Trophoblast cell (in vitro differentiated cells and primary cell): ENCODE results near the gene ZNF625.
"Not testable (repeated sequence)": the region's sequence is repeated elsewhere in the genome, so short reads cannot be mapped to it uniquely, and the experiment has no call there.

Experiments used
- DNase-seq, 2 donors: peaks; one replicate each; pipeline ENCODE4 v3.0.0-alpha.2; 2016
- H2AFZ ChIP-seq: 2 replicates; pipeline ENCODE4 v1.6.1; 2013; ENCODE audit warnings: low read length, moderate library complexity, mild to moderate bottlenecking; ENCODE audit not compliant: insufficient read depth, poor library complexity
- H2AK5ac ChIP-seq: 2 replicates; pipeline ENCODE4 v1.6.1; 2013; ENCODE audit warnings: mild to moderate bottlenecking, low read length
- H2BK120ac ChIP-seq: 2 replicates; pipeline ENCODE4 v1.6.1; 2013; ENCODE audit warnings: low read length, mild to moderate bottlenecking, moderate library complexity; ENCODE audit not compliant: insufficient read depth, poor library complexity
- H2BK12ac ChIP-seq: 2 replicates; pipeline ENCODE4 v1.6.1; 2013; ENCODE audit warnings: mild to moderate bottlenecking, low read length, moderate library complexity
- H2BK5ac ChIP-seq: 2 replicates; pipeline ENCODE4 v1.6.1; 2013; ENCODE audit warnings: low read length, low read depth, moderate library complexity, mild to moderate bottlenecking; ENCODE audit not compliant: poor library complexity
- H3K14ac ChIP-seq: 2 replicates; pipeline ENCODE4 v1.6.1; 2013; ENCODE audit warnings: mild to moderate bottlenecking, low read length
- H3K18ac ChIP-seq: 2 replicates; pipeline ENCODE4 v1.6.1; 2013; ENCODE audit warnings: mild to moderate bottlenecking, low read length
- H3K23ac ChIP-seq: 2 replicates; pipeline ENCODE4 v1.6.1; 2013; ENCODE audit warnings: low read length
- H3K27ac ChIP-seq: 2 replicates; pipeline ENCODE4 v1.5.1; 2013; ENCODE audit warnings: low read depth, mild to moderate bottlenecking, inconsistent platforms, low read length, moderate library complexity
- H3K27me3 ChIP-seq: 2 replicates; pipeline ENCODE4 v1.6.1; 2013; ENCODE audit warnings: inconsistent platforms, mild to moderate bottlenecking, low read length, moderate library complexity; ENCODE audit not compliant: insufficient read depth
- H3K36me3 ChIP-seq, 2 experiments: 1 replicate in 1 of 2; 2 replicates in 1 of 2; pipeline ENCODE4 v1.6.1; 2013; ENCODE audit warnings: low read length in 2 of 2, mild to moderate bottlenecking in 2 of 2, moderate library complexity in 1 of 2; ENCODE audit not compliant: insufficient read depth in 2 of 2, control insufficient read depth in 1 of 2
- H3K4ac ChIP-seq: 2 replicates; pipeline ENCODE4 v1.6.1; 2013; ENCODE audit warnings: low read depth, mild to moderate bottlenecking, low read length, moderate library complexity
- H3K4me1 ChIP-seq, 2 experiments: 1 replicate in 1 of 2; 2 replicates in 1 of 2; pipeline ENCODE4 v1.6.1; 2013; ENCODE audit warnings: low read length in 2 of 2, mild to moderate bottlenecking in 2 of 2, moderate library complexity in 1 of 2; ENCODE audit not compliant: insufficient read depth in 2 of 2, control insufficient read depth in 1 of 2
- H3K4me2 ChIP-seq: 2 replicates; pipeline ENCODE4 v1.6.1; 2013; ENCODE audit warnings: inconsistent platforms, mild to moderate bottlenecking, low read length, moderate library complexity
- H3K4me3 ChIP-seq: 2 replicates; pipeline ENCODE4 v1.5.1; 2013; ENCODE audit warnings: mild to moderate bottlenecking, low read depth, low read length, inconsistent platforms
- H3K79me1 ChIP-seq: one replicate; pipeline ENCODE4 v1.6.1; 2013; ENCODE audit warnings: low read length
- H3K79me2 ChIP-seq: 2 replicates; pipeline ENCODE4 v1.6.1; 2013; ENCODE audit warnings: low read length, mild to moderate bottlenecking; ENCODE audit not compliant: control insufficient read depth, insufficient read depth, poor library complexity
- H3K9ac ChIP-seq: 2 replicates; pipeline ENCODE4 v1.6.1; 2013; ENCODE audit warnings: mild to moderate bottlenecking, low read length
- H3K9me3 ChIP-seq: 2 replicates; pipeline ENCODE4 v1.6.1; 2013; ENCODE audit warnings: low read depth, mild to moderate bottlenecking, control low read depth, inconsistent platforms, low read length; ENCODE audit not compliant: insufficient read depth
- H4K12ac ChIP-seq: 2 replicates; pipeline ENCODE4 v1.6.1; 2013; ENCODE audit warnings: low read depth, mild to moderate bottlenecking, low read length, moderate library complexity
- H4K8ac ChIP-seq: 2 replicates; pipeline ENCODE4 v1.6.1; 2013; ENCODE audit warnings: low read depth, mild to moderate bottlenecking, low read length, moderate library complexity
- H4K91ac ChIP-seq: one replicate; pipeline ENCODE4 v1.6.1; 2013; ENCODE audit warnings: low read depth, mild to moderate bottlenecking, low read length, moderate library complexity
- WGBS: extraction: QIAGEN DNeasy Blood & Tissue Kit; methylation state at CpG from one replicate; pipeline ENCODE4 v1.1.7; 2013; ENCODE audit warnings: missing lambda C conversion rate; ENCODE audit not compliant: insufficient read length, insufficient coverage; ENCODE audit errors: extremely low coverage; 5-methylcytosine and 5-hydroxymethylcytosine counted together

ZNF625 gene

DNA sequence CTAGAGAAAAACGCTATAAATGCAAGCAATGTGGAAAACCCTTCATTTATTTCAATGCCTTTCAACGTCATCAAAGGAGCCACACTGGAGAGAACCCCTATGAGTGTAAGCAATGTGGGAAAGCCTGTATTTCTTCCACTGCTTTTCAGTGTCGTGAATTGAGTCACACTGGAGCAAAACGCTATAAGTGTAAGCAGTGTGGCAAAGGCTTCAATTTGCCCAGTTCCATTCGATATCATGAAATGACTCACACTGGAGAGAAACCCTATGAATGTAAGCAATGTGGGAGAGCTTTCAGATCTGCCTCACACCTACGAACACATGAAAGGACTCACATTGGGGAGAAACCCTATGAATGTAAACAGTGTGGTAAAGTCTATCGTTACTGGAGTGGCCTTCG lies 43.8 kb downstream of the ZNF625 start:
- H3K4me1 ChIP-seq, result no peaks in the 10 kb centered on the region
- H3K36me3 ChIP-seq, result peaks cover 7 to 16% of the 10 kb centered on the region in 2 experiments
- peaks cover 6% of the 10 kb centered on the region for H3K9me3 ChIP-seq
- no peaks in the 10 kb centered on the region for H3K79me1 ChIP-seq
- H3K4me3 ChIP-seq, result no peak overlapping the region
- no peaks in the 10 kb centered on the region for H3K79me2 ChIP-seq
- no peak overlapping the region for H3K9ac ChIP-seq
- DNase-seq, result peak; percentile 87 to 98
- no peak overlapping the region for H4K8ac ChIP-seq
- no peak overlapping the region for H2BK120ac ChIP-seq
- no peak overlapping the region for H3K23ac ChIP-seq
- no peak overlapping the region for H3K14ac ChIP-seq
- H3K4ac ChIP-seq, result no peak overlapping the region
- peak overlapping the region; percentile 57 for H3K27ac ChIP-seq
- no peak overlapping the region for H3K18ac ChIP-seq
- no peak overlapping the region for H4K91ac ChIP-seq
- no peaks in the 10 kb centered on the region for H3K27me3 ChIP-seq
- H4K12ac ChIP-seq, result no peak overlapping the region
- no peak overlapping the region for H2BK5ac ChIP-seq
- H2AFZ ChIP-seq, result no peak overlapping the region
- H3K4me2 ChIP-seq, result no peak overlapping the region
- WGBS, result no CpG with 5 or more reads among the region's 8 CpGs
- no peak overlapping the region for H2BK12ac ChIP-seq
- H2AK5ac ChIP-seq, result no peak overlapping the region

GRCh38 chr19:12111943-12112637 lies 44.4 kb downstream of the ZNF625 start:
- Histone ChIP-seq H2BK12ac (no peak overlapping the region), H3K27me3 (no peaks in the 10 kb centered on the region), H3K9ac (no peak overlapping the region), H3K23ac (no peak overlapping the region), H2BK120ac (no peak overlapping the region), H3K4me2 (no peak overlapping the region), H2AFZ (no peak overlapping the region), H3K4me3 (no peak overlapping the region), H3K4ac (no peak overlapping the region), H2BK5ac (no peak overlapping the region), H3K79me2 (no peaks in the 10 kb centered on the region), H3K18ac (no peak overlapping the region), H3K14ac (no peak overlapping the region), H4K8ac (no peak overlapping the region), H4K91ac (no peak overlapping the region), H3K27ac (peak overlapping the region; percentile 57), H3K4me1 (no peaks in the 10 kb centered on the region), H3K36me3 (peaks cover 7 to 16% of the 10 kb centered on the region in 2 experiments), H3K9me3 (peaks cover 1% of the 10 kb centered on the region), H3K79me1 (no peaks in the 10 kb centered on the region), H2AK5ac (no peak overlapping the region), H4K12ac (no peak overlapping the region)
- WGBS, result no CpG with 5 or more reads among the region's 8 CpGs
- peak in 1 of 2 donors; percentile 28 for DNase-seq

DNA sequence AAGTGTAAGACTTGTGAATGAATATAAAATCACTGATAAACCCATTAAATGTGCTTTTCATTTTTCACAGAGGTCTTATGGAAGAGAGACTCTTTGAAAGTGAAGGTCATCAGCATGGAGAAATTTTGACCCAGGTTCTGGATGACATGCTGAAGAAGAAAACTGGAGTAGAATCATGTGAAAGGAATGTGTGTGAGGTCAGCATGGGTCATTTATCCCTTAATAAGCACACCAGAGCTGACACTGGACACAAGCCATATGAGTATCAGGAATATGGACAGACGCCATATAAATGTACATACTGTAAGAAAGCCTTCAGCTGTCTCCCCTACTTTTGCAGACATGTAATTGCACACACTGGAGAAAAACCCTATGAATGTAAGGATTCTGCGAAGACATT lies 45.4 kb downstream of the ZNF625 start:
- Histone ChIP-seq H3K4me2 (no peak overlapping the region), H3K9me3 (no peaks in the 10 kb centered on the region), H3K23ac (no peak overlapping the region), H4K91ac (no peak overlapping the region), H3K14ac (no peak overlapping the region), H2BK12ac (no peak overlapping the region), H3K4me3 (no peak overlapping the region), H4K8ac (no peak overlapping the region), H3K79me2 (no peaks in the 10 kb centered on the region), H3K4me1 (no peaks in the 10 kb centered on the region), H2BK5ac (no peak overlapping the region), H3K4ac (no peak overlapping the region), H3K27ac (no peak overlapping the region), H2AK5ac (no peak overlapping the region), H3K79me1 (no peaks in the 10 kb centered on the region), H3K9ac (no peak overlapping the region), H3K27me3 (no peaks in the 10 kb centered on the region), H2BK120ac (no peak overlapping the region), H2AFZ (no peak overlapping the region), H4K12ac (no peak overlapping the region), H3K18ac (no peak overlapping the region), H3K36me3 (peaks cover 4 to 17% of the 10 kb centered on the region in 2 experiments)
- peak; percentile 22 to 62 for DNase-seq
- no CpG with 5 or more reads among the region's 2 CpGs for WGBS

DNA sequence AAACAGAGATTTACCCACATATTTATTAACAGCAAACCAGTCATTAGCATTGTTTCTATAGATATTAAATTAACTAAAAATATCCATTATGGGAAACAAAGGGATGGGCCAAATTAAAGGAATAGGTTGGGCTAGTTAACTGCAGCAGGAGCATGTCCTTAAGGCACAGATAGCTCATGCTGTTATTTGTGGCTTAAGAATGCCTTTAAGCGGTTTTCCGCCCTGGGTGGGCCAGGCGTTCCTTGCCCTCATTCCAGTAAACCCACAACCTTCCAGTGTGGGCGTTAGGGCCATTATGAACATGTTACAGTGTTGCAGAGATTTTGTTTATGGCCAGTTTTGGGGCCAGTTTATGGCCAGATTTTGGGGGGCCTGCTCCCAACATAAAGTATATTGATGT lies 52.6 kb downstream of the ZNF625 start:
- not testable (repeated sequence) for H3K36me3 ChIP-seq, H3K4me1 ChIP-seq, H4K91ac ChIP-seq, H3K4ac ChIP-seq, H3K9me3 ChIP-seq, DNase-seq, H3K4me2 ChIP-seq, H2AK5ac ChIP-seq, H3K18ac ChIP-seq, H3K23ac ChIP-seq, H2BK5ac ChIP-seq, H3K79me2 ChIP-seq, H4K8ac ChIP-seq, H2BK12ac ChIP-seq, H2BK120ac ChIP-seq, H3K79me1 ChIP-seq, H3K4me3 ChIP-seq, H2AFZ ChIP-seq, H3K14ac ChIP-seq, H3K9ac ChIP-seq, H3K27ac ChIP-seq, H4K12ac ChIP-seq, H3K27me3 ChIP-seq
- no CpG with 5 or more reads among the region's 4 CpGs for WGBS
